Central memory CD4-positive, alpha-beta T cell (primary cell): Measurements from ENCODE around the gene CHCHD2.
"Not testable (repeated sequence)": the region's sequence is repeated elsewhere in the genome, so short reads cannot be mapped to it uniquely, and the experiment has no call there.

Experiments
- DNase-seq: peaks from one replicate; pipeline ENCODE4 v3.0.0; 2022
- total RNA-seq, 3 experiments: gene quantifications; one replicate each; lab custom pipeline; 2026; lab: John Stamatoyannopoulos, UW

Gene CHCHD2
- total RNA-seq = 83.5 to 359 (median 136) reads per million in 3 experiments

- DNase-seq = peak; percentile 95
Observed at GRCh38 chr7:56106108-56107073, at the start of gene CHCHD2. TSS of gene CHCHD2 (minus strand) at chr7:56106476. CDS start at chr7:56106413, 63 bp downstream.

- DNase-seq = not testable (repeated sequence)
Observed at GRCh38 chr7:56131062-56131461, 24.8 kb upstream of the CHCHD2 start.

GRCh38 chr7:56127241-56127975, 21.1 kb upstream of the CHCHD2 start:
- DNase-seq = no peak

- DNase-seq = no peak
Observed at GRCh38 chr7:56125831-56126230, 19.6 kb upstream of the CHCHD2 start.

- DNase-seq = no peak
Observed at GRCh38 chr7:56124981-56125380, 18.7 kb upstream of the CHCHD2 start.

GRCh38 chr7:56121440-56121839, 15.2 kb upstream of the CHCHD2 start:
- DNase-seq = no peak

GRCh38 chr7:56115852-56116538, 9.7 kb upstream of the CHCHD2 start, which contains the start of gene NUPR2:
TSS of gene NUPR2 (minus strand) at chr7:56116417. CDS start at chr7:56116314, 103 bp downstream.
- no peak for DNase-seq

GRCh38 chr7:56112244-56112643, 6.0 kb upstream of the CHCHD2 start:
- not testable (repeated sequence) for DNase-seq

- no peak for DNase-seq
Observed at GRCh38 chr7:56110611-56111010, 4.3 kb upstream of the CHCHD2 start.

GRCh38 chr7:56107954-56108258, 1.6 kb upstream of the CHCHD2 start:
- no peak for DNase-seq

GRCh38 chr7:56105508-56105907, 768 bp downstream of the CHCHD2 start:
- DNase-seq = peak; percentile 39

GRCh38 chr7:56104138-56104537, 2.1 kb downstream of the CHCHD2 start:
- DNase-seq = not testable (repeated sequence)

- DNase-seq = no peak
Observed at GRCh38 chr7:56099653-56100052, 6.6 kb downstream of the CHCHD2 start.

GRCh38 chr7:56098187-56099008, 7.9 kb downstream of the CHCHD2 start:
- DNase-seq = not testable (repeated sequence)

GRCh38 chr7:56097700-56098099, 8.6 kb downstream of the CHCHD2 start:
- DNase-seq = no peak

- DNase-seq = no peak
Observed at GRCh38 chr7:56092789-56093531, 13.3 kb downstream of the CHCHD2 start, which contains the start of gene PHKG1. TSS of gene PHKG1 (minus strand) at chr7:56092952. CDS start at chr7:56088941, 4,011 bp downstream.

GRCh38 chr7:56092388-56092787, 13.9 kb downstream of the CHCHD2 start:
- not testable (repeated sequence) for DNase-seq

GRCh38 chr7:56091591-56091990, 14.7 kb downstream of the CHCHD2 start:
- no peak for DNase-seq

GRCh38 chr7:56087445-56087844, 18.8 kb downstream of the CHCHD2 start:
- DNase-seq = no peak

- DNase-seq = no peak
Observed at GRCh38 chr7:56086761-56087160, 19.5 kb downstream of the CHCHD2 start.

GRCh38 chr7:56083150-56083785, 23.0 kb downstream of the CHCHD2 start:
- DNase-seq = no peak
